Glutamatergic neuron (in vitro differentiated cells): ENCODE data around the gene RENBP. TPM values are rescaled to one million over a fixed set of nuclear protein-coding genes. Genes with fewer than 3 reads are reported as not detected.

Experiments used
- DNase-seq: peaks from one replicate; pipeline ENCODE4 v3.0.0; 2022
- H3K27ac Mint-ChIP-seq: one replicate; pipeline ENCODE4 v1.8.0; 2020; ENCODE audit warnings: mild to moderate bottlenecking, mixed read lengths, inconsistent platforms; ENCODE audit not compliant: unreplicated experiment
- H3K27me3 Mint-ChIP-seq: one replicate; pipeline ENCODE4 v1.8.0; 2020; ENCODE audit warnings: mild to moderate bottlenecking, moderate library complexity, mixed read lengths, inconsistent platforms; ENCODE audit not compliant: unreplicated experiment
- H3K36me3 Mint-ChIP-seq: one replicate; pipeline ENCODE4 v1.8.0; 2020; ENCODE audit warnings: mild to moderate bottlenecking, mixed read lengths, inconsistent platforms; ENCODE audit not compliant: unreplicated experiment
- H3K4me1 Mint-ChIP-seq: one replicate; pipeline ENCODE4 v1.8.0; 2020; ENCODE audit warnings: mild to moderate bottlenecking, low read depth, mixed read lengths, inconsistent platforms; ENCODE audit not compliant: unreplicated experiment
- H3K4me3 Mint-ChIP-seq: one replicate; pipeline ENCODE4 v1.8.0; 2020; ENCODE audit warnings: mild to moderate bottlenecking, mixed read lengths, inconsistent platforms; ENCODE audit not compliant: unreplicated experiment
- H3K9me3 Mint-ChIP-seq: one replicate; pipeline ENCODE4 v1.8.0; 2020; ENCODE audit warnings: mild to moderate bottlenecking, moderate library complexity, mixed read lengths, inconsistent platforms; ENCODE audit not compliant: unreplicated experiment
- microRNA-seq: library from miRNA; unstranded; fragments of <30 nt; microRNA quantifications from one replicate; pipeline ENCODE4, GENCODE V29; 2020; ENCODE audit not compliant: unreplicated experiment
- total RNA-seq: library from RNA; stranded (reverse); fragmentation: NEBNext Ultra II Directional; extraction: Animal tissue kit (Norgen Biotek cat#: 25700); gene quantifications from one replicate; pipeline ENCODE4 v1.2.1, GENCODE V29; 2021; ENCODE audit not compliant: unreplicated experiment
- TF ChIP-seq, protein P1 (sequence below): fragments of 200-600 bp; sonication (generic); IDR thresholded peaks from one replicate; pipeline ENCODE4 v1.5.0; 2021; ENCODE audit not compliant: partially characterized antibody, unreplicated experiment

RENBP gene
- total RNA-seq, 1 donor from 2014 or later, result 16.1 TPM

DNA sequence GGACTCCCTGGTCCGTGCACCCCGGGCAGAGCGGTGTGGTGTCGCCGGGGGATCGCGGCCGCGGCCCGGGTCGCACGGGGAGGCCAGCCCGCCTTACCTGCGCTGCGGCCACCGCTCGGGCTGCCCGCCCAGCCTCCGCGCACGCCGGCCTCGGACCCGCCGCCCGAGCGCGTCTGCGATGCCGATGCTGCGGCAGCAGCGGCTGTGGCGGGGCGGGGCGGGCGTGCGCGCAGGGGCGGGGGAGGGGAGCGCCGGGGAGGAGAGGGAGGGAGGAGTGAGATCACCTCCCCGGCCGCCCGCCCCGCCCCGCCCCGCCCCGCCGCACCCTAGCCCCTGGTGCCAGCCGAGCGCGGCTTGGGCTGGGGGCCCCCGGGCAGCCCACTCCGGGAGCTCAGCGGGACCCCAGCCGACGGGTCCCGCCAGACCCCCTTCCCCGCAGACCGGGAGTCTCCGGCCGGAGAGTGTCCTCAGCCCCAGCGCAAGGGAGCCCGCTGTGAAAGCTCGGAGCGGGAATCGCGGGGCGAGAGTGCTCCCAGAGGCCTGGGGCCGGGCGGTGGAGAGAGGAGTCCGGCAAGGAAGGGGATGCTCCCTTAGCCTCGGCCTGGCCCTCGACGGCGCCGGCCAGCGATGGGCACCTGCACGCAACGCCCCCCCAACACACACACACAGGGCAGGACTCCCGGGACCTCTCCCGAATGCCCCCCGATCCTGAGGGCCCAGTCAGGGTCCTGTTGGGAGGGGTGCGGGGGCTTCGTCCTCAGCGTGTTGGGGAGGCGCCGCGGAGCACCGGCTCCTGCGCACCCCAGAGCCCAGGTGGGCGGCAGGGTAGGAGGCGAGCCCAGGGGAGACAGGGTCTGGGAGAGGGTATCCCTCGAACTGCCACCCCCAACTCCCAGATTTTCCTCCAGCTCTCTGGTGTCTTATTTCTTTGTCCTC lies 58.2 kb downstream of the RENBP start, which contains the start of gene L1CAM:
Gene L1CAM (minus strand): TSS at position 206 of the 936 bp plus-strand sequence. CDS start 10,337 bp downstream, outside the sequence.
- peak; percentile 66 for DNase-seq
- Mint-ChIP-seq H3K27ac (peak within 1 kb of the TSS; percentile 88), H3K27me3 (peaks cover 5% of the 10 kb centered on the region), H3K4me3 (peak within 1 kb of the TSS; percentile 90), H3K4me1 (peaks cover 1% of the 10 kb centered on the region), H3K9me3 (peaks cover 9% of the 10 kb centered on the region), H3K36me3 (no peaks in the 10 kb centered on the region)
- TF ChIP-seq, protein P1, sequence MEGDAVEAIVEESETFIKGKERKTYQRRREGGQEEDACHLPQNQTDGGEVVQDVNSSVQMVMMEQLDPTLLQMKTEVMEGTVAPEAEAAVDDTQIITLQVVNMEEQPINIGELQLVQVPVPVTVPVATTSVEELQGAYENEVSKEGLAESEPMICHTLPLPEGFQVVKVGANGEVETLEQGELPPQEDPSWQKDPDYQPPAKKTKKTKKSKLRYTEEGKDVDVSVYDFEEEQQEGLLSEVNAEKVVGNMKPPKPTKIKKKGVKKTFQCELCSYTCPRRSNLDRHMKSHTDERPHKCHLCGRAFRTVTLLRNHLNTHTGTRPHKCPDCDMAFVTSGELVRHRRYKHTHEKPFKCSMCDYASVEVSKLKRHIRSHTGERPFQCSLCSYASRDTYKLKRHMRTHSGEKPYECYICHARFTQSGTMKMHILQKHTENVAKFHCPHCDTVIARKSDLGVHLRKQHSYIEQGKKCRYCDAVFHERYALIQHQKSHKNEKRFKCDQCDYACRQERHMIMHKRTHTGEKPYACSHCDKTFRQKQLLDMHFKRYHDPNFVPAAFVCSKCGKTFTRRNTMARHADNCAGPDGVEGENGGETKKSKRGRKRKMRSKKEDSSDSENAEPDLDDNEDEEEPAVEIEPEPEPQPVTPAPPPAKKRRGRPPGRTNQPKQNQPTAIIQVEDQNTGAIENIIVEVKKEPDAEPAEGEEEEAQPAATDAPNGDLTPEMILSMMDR, result no peak

Small RNA genes within 50 kb of the gene (microRNA-seq; reads per million reads assigned to microRNA genes)
- gene MIR3202-1, result not detected
- gene MIR3202-2, result not detected

Other genes starting within 250 kb of the RENBP start
- gene BCAP31, start 220.3 kb downstream of the RENBP start, total RNA-seq, result 155 TPM
- 13.5 TPM for gene ABCD1, start 219.8 kb downstream of the RENBP start, total RNA-seq
- gene PLXNB3, start 180.4 kb downstream of the RENBP start, total RNA-seq, result 5.8 TPM
- not detected for gene SRPK3, start 163.6 kb downstream of the RENBP start, total RNA-seq
- gene IDH3G, start 150.3 kb downstream of the RENBP start, total RNA-seq, result 56.7 TPM
- 277 TPM for gene SSR4, start 150.0 kb downstream of the RENBP start, total RNA-seq
- gene PDZD4, start 114.1 kb downstream of the RENBP start, total RNA-seq, result 41.8 TPM
- gene L1CAM, start 58.5 kb downstream of the RENBP start, total RNA-seq, result 925 TPM
- not detected for gene AVPR2, start 40.0 kb downstream of the RENBP start, total RNA-seq
- gene ARHGAP4, start 18.4 kb downstream of the RENBP start, total RNA-seq, result 33.5 TPM
- 129 TPM for gene NAA10, start 9.6 kb downstream of the RENBP start, total RNA-seq
- gene HCFC1, start 27.2 kb upstream of the RENBP start, total RNA-seq, result 84.0 TPM
- 6.7 TPM for gene TMEM187, start 28.1 kb upstream of the RENBP start, total RNA-seq
- gene IRAK1, start 75.3 kb upstream of the RENBP start, total RNA-seq, result 60.3 TPM
- 60.0 TPM for gene MECP2, start 153.1 kb upstream of the RENBP start, total RNA-seq
- gene OPN1LW, start 199.6 kb upstream of the RENBP start, total RNA-seq, result 2.6 TPM
- 1.2 TPM for gene OPN1MW, start 238.0 kb upstream of the RENBP start, total RNA-seq